Gastrocnemius medialis (tissue), 4 donors: ENCODE data around the gene PLB1.

Source experiments
- CTCF ChIP-seq, 5 experiments: fragments of 450-650 bp in 3 of 5; fragments of 200-600 bp in 2 of 5; sonication (generic) in 2 of 5; IDR thresholded peaks in 4 of 5; conservative IDR thresholded peaks in 1 of 5; 1 replicate in 4 of 5; 2 replicates in 1 of 5; pipeline ENCODE4 v1.5.1; 2016 to 2019; ENCODE audit warnings: antibody characterized with exemption in 5 of 5, mild to moderate bottlenecking in 3 of 5, moderate library complexity in 3 of 5
- POLR2A ChIP-seq, 2 donors: fragments of 450-650 bp; IDR thresholded peaks; one replicate each; pipeline ENCODE4 v1.6.1; 2017; ENCODE audit warnings: antibody characterized with exemption in 2 of 2, mild to moderate bottlenecking in 2 of 2, moderate library complexity in 2 of 2

- no peak for TF ChIP-seq CTCF (IDR thresholded peaks at IDR 0.05 in 4 of 5, conservative IDR thresholded peaks at IDR 0.05 in 1 of 5)
- TF ChIP-seq POLR2A (IDR thresholded peaks at IDR 0.05), result no peak
Measured at GRCh38 chr2:28653892-28654662, 158.2 kb downstream of the PLB1 start.
